Measurements from ENCODE around the gene LGR5. TPM values are rescaled to one million over a fixed set of nuclear protein-coding genes. Genes with fewer than 3 reads are reported as not detected.

LGR5 gene
- total RNA-seq, 2 experiments from 2014 or later, result not detected

DNA sequence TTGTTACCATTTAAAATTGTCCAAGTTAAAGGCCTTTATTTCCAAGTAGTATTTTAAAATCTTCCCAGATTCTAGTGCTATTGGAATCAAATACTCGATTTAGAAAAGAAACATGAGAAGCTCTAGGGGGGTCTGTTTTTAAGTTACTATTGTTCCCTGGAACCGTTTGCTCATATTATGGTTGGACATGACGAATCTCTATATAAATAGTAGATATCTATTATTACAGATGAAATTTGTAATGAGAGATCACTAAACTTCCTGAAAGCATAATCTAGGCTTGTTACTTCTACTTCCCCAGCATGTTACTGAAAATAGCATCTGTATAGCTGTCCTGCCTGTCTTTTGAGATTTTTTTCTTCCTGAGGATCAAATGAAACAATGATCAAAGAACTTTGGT is 70.1 kb downstream of the LGR5 start:
- H3K4me3 Mint-ChIP-seq, result no peak overlapping the region
- H3K9me3 Mint-ChIP-seq (ENCODE audit: low read depth), result no peaks in the 10 kb centered on the region
- no peaks in the 10 kb centered on the region for H3K4me1 Mint-ChIP-seq
- ATAC-seq, result no peak
- H3K27me3 Mint-ChIP-seq, result peaks cover 14% of the 10 kb centered on the region
- H3K36me3 Mint-ChIP-seq, result no peaks in the 10 kb centered on the region
- H3K27ac Mint-ChIP-seq, result no peak overlapping the region
- no peak for DNase-seq
- CTCF ChIA-PET, result no interaction called here

DNA sequence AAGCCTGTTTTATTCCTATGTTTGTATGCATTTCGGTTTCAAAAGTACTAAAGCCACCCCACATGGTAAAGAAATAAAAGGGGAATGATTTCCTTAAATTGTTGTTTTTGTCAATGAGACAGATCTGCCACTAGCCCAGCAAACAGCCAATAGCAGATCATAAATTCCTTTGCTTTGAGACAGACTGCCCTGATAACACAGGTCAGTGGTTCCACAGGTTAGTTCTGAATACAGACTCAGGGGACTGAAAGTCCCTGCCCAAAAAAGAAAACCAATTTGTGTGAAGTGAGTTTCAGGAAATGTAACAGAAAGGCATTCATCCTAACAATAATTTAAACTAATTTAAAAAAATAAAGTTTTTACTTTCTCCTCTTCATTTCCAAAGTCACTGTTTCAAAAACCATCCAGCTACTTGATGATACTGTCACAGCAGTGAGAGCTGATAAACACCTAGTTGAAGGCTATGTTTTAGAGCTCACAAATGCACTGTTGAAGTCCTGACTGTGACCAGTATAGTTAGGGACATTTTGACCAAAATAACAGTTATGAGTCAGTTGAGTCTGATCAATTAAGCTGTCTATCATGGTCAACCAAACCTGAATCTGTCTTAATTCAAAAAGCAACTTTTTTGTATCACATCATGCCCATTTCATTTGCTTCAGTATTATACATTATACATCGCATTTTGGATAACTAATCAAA is 77.7 kb downstream of the LGR5 start:
- no peak overlapping the region for H3K4me3 Mint-ChIP-seq
- DNase-seq, result no peak
- CTCF ChIA-PET, result no interaction called here
- no peak for ATAC-seq
- no peaks in the 10 kb centered on the region for H3K4me1 Mint-ChIP-seq
- no peaks in the 10 kb centered on the region for H3K9me3 Mint-ChIP-seq (ENCODE audit: low read depth)
- no peak overlapping the region for H3K27ac Mint-ChIP-seq
- H3K36me3 Mint-ChIP-seq, result no peaks in the 10 kb centered on the region
- H3K27me3 Mint-ChIP-seq, result peaks cover 20% of the 10 kb centered on the region

DNA sequence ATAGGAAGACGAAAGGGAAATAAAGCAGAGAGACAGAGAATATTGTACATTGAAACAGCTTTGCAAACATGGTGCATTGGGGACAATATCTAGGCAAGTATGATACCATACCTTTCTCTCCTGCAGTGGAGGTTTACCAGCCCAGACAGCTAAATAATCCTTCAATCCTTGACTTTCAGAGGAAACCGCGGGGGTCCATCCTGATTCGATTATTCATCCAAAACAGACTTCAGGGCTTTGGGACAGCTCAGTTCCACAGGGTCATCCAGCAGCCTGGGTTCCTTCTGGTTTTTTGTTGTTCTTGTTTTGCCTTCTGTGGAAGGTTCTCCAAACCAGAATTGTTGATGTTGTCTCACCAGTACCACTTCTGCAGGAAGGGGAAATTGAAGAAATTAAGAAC is 81.5 kb downstream of the LGR5 start:
- Mint-ChIP-seq H3K36me3 (no peaks in the 10 kb centered on the region), H3K4me3 (no peak overlapping the region), H3K4me1 (no peaks in the 10 kb centered on the region), H3K27ac (no peak overlapping the region), H3K27me3 (peaks cover 19% of the 10 kb centered on the region), H3K9me3 (ENCODE audit: low read depth) (no peaks in the 10 kb centered on the region)
- ATAC-seq (no peak), DNase-seq (no peak)
- CTCF ChIA-PET, result no interaction called here

DNA sequence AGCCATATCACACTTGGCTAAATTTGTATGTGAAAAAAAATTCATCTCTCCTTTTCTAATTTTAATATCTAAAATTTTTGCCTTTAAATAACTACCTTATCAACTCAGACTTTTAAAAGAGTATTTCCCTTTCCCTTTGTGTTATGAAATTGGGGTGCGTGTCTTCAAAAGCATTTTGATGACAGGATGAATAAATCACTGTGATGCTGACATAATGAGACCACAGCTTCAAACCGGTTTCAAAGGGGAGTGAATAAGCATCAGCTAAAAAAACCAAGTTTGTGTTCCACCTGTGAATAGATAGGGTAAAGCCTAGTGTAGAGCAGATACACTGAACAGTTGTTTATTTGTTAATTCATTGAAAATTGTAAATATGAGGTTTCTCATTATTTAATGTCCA is 85.0 kb downstream of the LGR5 start:
- DNase-seq, result no peak
- H3K36me3 Mint-ChIP-seq, result no peaks in the 10 kb centered on the region
- no peak overlapping the region for H3K4me3 Mint-ChIP-seq
- peaks cover 16% of the 10 kb centered on the region for H3K27me3 Mint-ChIP-seq
- CTCF ChIA-PET, result no interaction called here
- H3K4me1 Mint-ChIP-seq, result no peaks in the 10 kb centered on the region
- no peak overlapping the region for H3K27ac Mint-ChIP-seq
- ATAC-seq, result no peak
- H3K9me3 Mint-ChIP-seq (ENCODE audit: low read depth), result no peaks in the 10 kb centered on the region

DNA sequence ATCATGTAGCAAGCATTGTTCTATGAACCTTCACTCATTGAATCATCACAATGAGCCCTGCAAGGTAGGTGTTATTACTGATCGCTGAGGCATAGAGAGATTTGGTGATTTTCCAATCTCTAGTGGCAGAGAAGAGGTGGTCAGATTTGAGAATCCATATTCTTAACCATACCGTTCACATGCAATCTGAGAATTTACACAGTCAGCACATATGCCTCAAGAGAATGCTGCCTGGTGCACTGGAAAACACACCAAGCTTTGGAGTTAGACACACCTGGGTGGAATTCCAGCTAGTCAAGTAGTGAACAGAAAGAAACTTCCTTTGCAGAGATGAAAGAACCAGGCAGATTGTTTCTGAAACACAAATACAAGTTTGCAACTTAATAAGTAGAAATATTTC is 94.1 kb downstream of the LGR5 start:
- H3K27ac Mint-ChIP-seq, result no peak overlapping the region

DNA sequence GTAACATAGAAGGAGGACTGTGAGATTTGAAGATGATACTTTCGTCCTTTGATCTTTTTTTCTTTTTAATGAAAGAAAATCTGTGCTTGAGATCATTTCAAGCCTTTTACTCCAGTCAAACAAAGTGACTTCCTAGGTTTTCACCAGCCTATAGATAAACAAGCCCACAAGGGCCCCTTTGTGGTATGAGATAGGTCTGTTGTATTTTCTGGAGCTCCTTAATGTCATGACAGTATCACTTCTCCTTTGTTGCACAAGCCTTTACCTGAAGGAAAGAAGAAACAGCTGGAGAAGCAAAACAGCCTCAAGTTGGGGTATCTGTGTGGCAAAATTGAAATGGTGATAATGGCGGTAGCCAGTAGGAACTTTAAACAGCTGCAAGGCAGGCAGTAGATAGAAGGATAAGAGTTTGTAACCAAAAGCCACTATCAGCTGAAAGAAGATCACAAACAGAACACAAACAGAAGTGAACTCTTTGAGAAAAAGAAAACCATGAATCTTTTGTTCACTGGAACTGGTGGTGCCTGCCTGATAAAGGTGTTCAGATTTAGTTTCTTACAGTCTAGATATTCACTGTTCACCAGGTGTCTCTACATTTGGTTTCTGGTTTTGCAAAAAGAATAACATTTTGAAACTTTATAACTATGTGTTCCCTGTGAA is 96.8 kb downstream of the LGR5 start:
- Mint-ChIP-seq H3K27ac (no peak overlapping the region), H3K4me3 (no peak overlapping the region), H3K9me3 (ENCODE audit: low read depth) (no peaks in the 10 kb centered on the region), H3K4me1 (no peaks in the 10 kb centered on the region), H3K27me3 (peaks cover 18% of the 10 kb centered on the region), H3K36me3 (no peaks in the 10 kb centered on the region)
- CTCF ChIA-PET, result no interaction called here
- DNase-seq (no peak), ATAC-seq (no peak)

More for the DNA sequence above, 94.1 kb downstream of the LGR5 start:
- DNase-seq (no peak), ATAC-seq (no peak)
- Mint-ChIP-seq H3K4me1 (no peaks in the 10 kb centered on the region), H3K4me3 (no peak overlapping the region), H3K27me3 (peaks cover 13% of the 10 kb centered on the region), H3K36me3 (no peaks in the 10 kb centered on the region), H3K9me3 (ENCODE audit: low read depth) (no peaks in the 10 kb centered on the region)
- CTCF ChIA-PET, result no interaction called here

DNA sequence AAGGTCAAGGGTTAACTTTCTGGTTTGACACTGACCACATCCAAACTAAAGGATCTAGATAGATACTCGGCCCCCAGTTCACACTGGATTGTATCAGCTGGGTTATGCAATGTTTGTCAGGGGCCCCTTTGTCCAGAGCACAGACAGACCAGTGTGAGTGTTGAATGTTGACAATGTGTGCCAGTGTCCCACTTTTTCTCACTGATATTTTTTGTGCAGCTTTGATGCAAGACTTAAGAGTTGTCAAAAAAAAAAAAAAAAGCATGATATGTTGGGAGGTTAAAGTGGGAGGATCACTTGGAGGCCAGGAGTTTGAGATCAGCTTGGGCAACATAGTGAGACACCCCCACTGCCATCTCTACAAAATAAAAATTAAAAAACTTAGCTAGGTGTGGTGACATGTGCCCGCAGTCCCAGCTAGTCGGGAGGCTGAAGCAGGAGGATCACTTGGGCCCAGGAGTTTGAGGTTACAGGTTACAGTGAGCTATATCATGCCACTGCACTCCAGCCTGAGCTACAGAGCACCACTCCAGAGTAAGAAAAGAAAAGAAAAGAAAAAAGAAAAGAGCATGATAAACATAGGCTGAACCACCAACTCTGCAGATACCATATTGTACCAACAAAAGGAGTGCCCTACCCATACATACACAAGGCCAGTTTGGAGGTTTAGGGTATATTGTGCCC is 97.5 kb downstream of the LGR5 start:
- H3K4me1 Mint-ChIP-seq, result no peaks in the 10 kb centered on the region
- CTCF ChIA-PET, result no interaction called here
- H3K27me3 Mint-ChIP-seq, result peaks cover 18% of the 10 kb centered on the region
- DNase-seq (no peak), ATAC-seq (no peak)
- H3K4me3 Mint-ChIP-seq, result no peak overlapping the region
- H3K9me3 Mint-ChIP-seq (ENCODE audit: low read depth), result no peaks in the 10 kb centered on the region
- H3K36me3 Mint-ChIP-seq, result no peaks in the 10 kb centered on the region
- H3K27ac Mint-ChIP-seq, result no peak overlapping the region

DNA sequence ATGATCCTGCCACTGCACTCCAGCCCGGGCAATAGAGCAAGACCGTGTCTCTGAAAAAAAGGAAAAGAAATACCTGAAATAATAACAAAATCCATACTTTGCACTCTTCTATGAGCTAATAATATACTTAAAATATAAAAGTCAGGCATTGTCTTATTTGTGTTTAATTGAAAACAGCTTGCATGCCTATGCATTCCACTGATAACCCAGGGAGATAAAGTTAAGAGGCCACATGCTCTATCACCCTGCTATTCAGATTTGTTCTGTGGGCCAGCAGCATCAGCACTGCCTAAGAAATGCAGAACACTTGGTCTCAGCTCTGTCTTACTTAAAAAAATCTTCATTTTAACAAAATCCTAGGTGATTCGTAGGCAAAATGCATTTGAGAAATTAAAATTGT is 99.2 kb downstream of the LGR5 start:
- Mint-ChIP-seq H3K4me1 (no peaks in the 10 kb centered on the region), H3K27me3 (peaks cover 18% of the 10 kb centered on the region), H3K27ac (no peak overlapping the region), H3K36me3 (no peaks in the 10 kb centered on the region), H3K9me3 (ENCODE audit: low read depth) (no peaks in the 10 kb centered on the region), H3K4me3 (no peak overlapping the region)
- CTCF ChIA-PET, result no interaction called here
- ATAC-seq, result no peak
- no peak for DNase-seq

DNA sequence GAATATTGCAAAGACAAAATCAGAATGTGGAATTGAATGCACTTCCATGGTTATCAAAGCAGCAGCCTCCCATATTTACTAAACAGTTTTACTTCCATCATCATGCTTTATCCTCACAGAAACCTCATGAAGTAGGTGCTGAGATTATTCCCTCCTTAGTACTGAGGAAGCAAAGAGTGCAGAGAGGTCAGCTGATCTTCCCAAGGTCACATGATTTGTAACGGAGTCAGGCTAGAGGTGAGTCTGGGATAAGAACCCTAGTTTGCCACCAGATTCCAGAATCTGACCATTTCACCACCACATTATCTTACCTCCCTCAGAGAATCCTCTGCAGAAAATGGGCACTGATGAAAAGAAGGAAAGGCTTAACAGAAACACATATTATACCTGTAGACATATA is 102.0 kb downstream of the LGR5 start:
- no peaks in the 10 kb centered on the region for H3K36me3 Mint-ChIP-seq
- no peak for ATAC-seq

DNA sequence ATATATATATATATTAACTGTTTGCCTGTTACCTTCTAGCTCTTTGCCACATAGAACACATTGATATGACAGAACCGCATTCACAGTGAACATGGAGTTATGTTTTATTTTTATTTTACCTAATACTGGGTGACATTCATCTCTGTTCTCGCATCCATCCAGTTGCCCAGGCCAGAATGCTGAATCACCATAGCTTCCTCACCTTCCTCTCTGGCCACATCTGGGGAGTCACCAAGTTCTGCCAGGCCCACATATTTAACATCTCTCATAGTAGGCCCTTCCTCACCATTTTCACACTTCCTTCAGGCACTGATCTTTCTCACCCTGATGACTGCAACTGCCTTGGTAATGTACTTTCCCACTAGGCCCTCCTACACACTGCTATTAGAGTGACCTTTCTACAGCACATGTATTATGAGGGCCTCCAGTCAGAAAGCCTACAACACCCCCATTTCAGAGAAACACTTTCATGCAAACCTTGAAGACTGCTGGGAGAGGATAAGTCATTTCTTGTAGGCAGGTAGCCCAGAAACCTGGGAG is 106.8 kb downstream of the LGR5 start:
- ATAC-seq, result no peak
- H3K4me3 Mint-ChIP-seq, result no peak overlapping the region
- H3K27me3 Mint-ChIP-seq, result peaks cover 10% of the 10 kb centered on the region
- H3K4me1 Mint-ChIP-seq, result no peaks in the 10 kb centered on the region
- no peak for DNase-seq
- no peak overlapping the region for H3K27ac Mint-ChIP-seq
- no peaks in the 10 kb centered on the region for H3K9me3 Mint-ChIP-seq (ENCODE audit: low read depth)
- no peaks in the 10 kb centered on the region for H3K36me3 Mint-ChIP-seq
- CTCF ChIA-PET, result no interaction called here

More for the DNA sequence above, 102.0 kb downstream of the LGR5 start:
- DNase-seq, result no peak
- Mint-ChIP-seq H3K4me1 (no peaks in the 10 kb centered on the region), H3K27me3 (peaks cover 9% of the 10 kb centered on the region), H3K27ac (no peak overlapping the region), H3K4me3 (no peak overlapping the region), H3K9me3 (ENCODE audit: low read depth) (no peaks in the 10 kb centered on the region)
- CTCF ChIA-PET, result no interaction called here

DNA sequence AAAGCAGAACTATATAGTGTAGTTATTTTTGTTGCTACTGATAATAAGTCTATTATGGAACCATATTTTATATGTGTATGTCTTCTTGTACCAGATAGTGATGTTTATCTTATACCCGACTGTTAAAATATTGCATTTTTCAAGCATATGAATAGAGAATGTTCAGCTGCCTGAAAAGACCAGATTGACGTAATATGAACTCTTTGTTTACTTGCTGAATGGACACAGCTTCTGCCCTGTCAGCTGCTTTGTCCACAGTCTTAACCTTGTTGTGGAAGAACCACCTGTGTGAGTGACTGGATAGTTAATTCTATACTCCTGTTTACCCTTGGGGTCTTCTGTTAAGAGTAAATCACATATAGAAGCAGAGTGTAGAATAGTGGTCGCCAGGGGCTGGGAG is 109.3 kb downstream of the LGR5 start:
- DNase-seq, result no peak
- no peak overlapping the region for H3K4me3 Mint-ChIP-seq
- ATAC-seq, result no peak
- no peak overlapping the region for H3K27ac Mint-ChIP-seq
- H3K27me3 Mint-ChIP-seq, result peaks cover 10% of the 10 kb centered on the region
- CTCF ChIA-PET, result interaction anchor here (1.6 kb wide), 1 partner anchor 12 kb away, joined by 4 read pairs; no protein-coding TSS in a partner anchor
- H3K4me1 Mint-ChIP-seq, result no peaks in the 10 kb centered on the region
- no peaks in the 10 kb centered on the region for H3K9me3 Mint-ChIP-seq (ENCODE audit: low read depth)
- no peaks in the 10 kb centered on the region for H3K36me3 Mint-ChIP-seq

DNA sequence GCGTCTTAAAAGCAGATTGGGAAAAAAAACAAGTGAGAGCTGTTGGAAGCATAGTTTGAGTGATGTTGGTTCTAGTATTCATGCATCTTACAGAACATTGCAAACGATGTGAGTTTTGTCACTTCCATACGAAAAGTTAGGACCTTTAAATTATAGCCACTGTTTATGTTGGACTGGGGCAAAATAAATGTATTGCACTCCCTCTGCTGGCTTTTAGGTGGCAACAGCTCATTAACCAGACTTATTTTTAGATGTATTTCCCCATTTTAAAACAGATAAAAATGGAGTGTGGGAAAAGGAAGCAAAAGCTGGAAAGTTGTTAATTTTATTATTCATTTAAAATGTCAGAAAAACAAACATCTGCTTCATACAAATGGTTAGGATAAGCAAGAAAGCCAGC is 111.9 kb downstream of the LGR5 start:
- H3K36me3 Mint-ChIP-seq, result no peaks in the 10 kb centered on the region
- no peaks in the 10 kb centered on the region for H3K4me1 Mint-ChIP-seq
- H3K27me3 Mint-ChIP-seq, result peaks cover 10% of the 10 kb centered on the region
- no peak overlapping the region for H3K27ac Mint-ChIP-seq
- no peaks in the 10 kb centered on the region for H3K9me3 Mint-ChIP-seq (ENCODE audit: low read depth)
- DNase-seq (no peak), ATAC-seq (no peak)
- CTCF ChIA-PET, result interaction anchor here (0.9 to 1.0 kb wide), 2 partner anchors 9 to 136 kb away, joined by 3 read pairs; no protein-coding TSS in a partner anchor
- no peak overlapping the region for H3K4me3 Mint-ChIP-seq

DNA sequence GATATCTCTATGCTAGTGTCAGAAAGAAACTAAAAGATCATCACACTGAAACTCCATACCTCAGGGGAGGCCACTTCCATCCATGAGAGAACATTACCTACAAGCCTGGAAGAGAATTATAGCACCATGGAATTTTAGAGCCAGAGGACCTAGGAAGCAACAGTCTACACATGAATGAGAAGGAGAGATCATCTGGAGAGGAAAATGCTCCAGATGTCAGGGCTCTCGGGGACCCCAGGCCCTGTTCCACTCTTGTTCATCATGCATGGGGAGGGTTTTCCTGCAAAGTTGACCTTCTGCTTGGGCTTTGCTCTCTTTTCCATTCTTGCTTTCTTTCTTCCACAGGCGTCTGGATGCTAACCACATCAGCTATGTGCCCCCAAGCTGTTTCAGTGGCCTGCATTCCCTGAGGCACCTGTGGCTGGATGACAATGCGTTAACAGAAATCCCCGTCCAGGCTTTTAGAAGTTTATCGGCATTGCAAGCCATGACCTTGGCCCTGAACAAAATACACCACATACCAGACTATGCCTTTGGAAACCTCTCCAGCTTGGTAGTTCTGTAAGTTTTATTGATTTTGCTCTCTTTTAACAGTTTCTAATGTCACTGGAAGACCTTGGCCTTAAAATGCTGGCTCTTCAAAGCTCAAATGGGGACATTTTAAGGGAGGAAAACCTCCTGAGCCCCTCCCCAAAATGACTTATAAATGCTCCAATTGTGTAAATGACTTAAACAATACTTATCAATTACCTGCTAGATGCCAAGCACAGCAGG is 113.3 kb downstream of the LGR5 start:
- CTCF ChIA-PET, result interaction anchor here (0.6 kb wide), 1 partner anchor 76 kb away, joined by 3 read pairs; no protein-coding TSS in a partner anchor
- no peaks in the 10 kb centered on the region for H3K9me3 Mint-ChIP-seq (ENCODE audit: low read depth)
- no peak overlapping the region for H3K4me3 Mint-ChIP-seq
- no peaks in the 10 kb centered on the region for H3K36me3 Mint-ChIP-seq
- H3K27me3 Mint-ChIP-seq, result peaks cover 10% of the 10 kb centered on the region
- ATAC-seq (no peak), DNase-seq (no peak)
- no peaks in the 10 kb centered on the region for H3K4me1 Mint-ChIP-seq
- H3K27ac Mint-ChIP-seq, result no peak overlapping the region
